ENCODE measurements around the gene TWIST2. TPM values are rescaled to one million over a fixed set of nuclear protein-coding genes. Genes with fewer than 3 reads are reported as not detected.

TWIST2 gene
- total RNA-seq, 1 experiment from 2014 or later = not detected

DNA sequence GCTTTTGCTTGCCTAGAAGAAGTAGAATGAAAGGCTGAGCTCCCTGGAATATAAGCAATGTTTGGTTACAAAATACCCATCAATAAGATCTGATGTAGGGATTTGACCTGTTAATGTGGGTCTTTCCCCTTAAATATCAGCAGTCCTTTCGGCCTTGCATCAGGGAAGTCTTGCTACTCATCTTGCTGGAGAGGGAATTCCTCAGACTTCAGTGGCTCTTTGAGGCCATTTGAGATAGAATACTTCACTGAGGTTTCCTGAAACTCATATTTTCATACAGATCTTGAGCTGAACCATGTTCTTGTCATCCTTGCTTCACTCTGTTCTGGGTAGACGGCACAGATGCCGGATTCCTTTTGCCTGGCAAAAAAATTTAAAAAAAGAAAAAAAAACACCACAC is 3.9 kb downstream of the TWIST2 start:
- no peaks in the 10 kb centered on the region for H3K36me3 ChIP-seq (ENCODE audit: insufficient read depth, low read length, poor library complexity, severe bottlenecking)
- no peak overlapping the region for H3K27ac ChIP-seq (ENCODE audit: low read depth, low read length, poor library complexity, severe bottlenecking)
- POLR2A ChIA-PET (ENCODE audit: low non-redundant PET) = no interaction called here
- CTCF ChIA-PET = no interaction called here
- DNase-seq (ENCODE audit: low spot score) = no peak
- intact Hi-C loops (cut with micrococcal nuclease; ENCODE audit: unreplicated experiment) = no loop called here
- H3K4me3 ChIP-seq (ENCODE audit: low read depth, low read length, poor library complexity, severe bottlenecking) = no peak overlapping the region
- BruUV-seq (replicated peaks) = no TSS peak
- no peaks in the 10 kb centered on the region for H3K9me3 ChIP-seq (ENCODE audit: low read depth, low read length, poor library complexity, severe bottlenecking)
- peaks cover 98% of the 10 kb centered on the region for H3K27me3 ChIP-seq (replicated peaks; ENCODE audit: insufficient read depth, low read depth, low read length, poor library complexity)
- H3K4me1 ChIP-seq (ENCODE audit: insufficient read depth, low read length, poor library complexity, severe bottlenecking) = no peaks in the 10 kb centered on the region
- no peak for TF ChIP-seq EZH2 (IDR thresholded peaks at IDR 0.05; ENCODE audit: borderline replicate concordance, low read depth, low read length, poor library complexity, severe bottlenecking)
- TF ChIP-seq, protein P1, sequence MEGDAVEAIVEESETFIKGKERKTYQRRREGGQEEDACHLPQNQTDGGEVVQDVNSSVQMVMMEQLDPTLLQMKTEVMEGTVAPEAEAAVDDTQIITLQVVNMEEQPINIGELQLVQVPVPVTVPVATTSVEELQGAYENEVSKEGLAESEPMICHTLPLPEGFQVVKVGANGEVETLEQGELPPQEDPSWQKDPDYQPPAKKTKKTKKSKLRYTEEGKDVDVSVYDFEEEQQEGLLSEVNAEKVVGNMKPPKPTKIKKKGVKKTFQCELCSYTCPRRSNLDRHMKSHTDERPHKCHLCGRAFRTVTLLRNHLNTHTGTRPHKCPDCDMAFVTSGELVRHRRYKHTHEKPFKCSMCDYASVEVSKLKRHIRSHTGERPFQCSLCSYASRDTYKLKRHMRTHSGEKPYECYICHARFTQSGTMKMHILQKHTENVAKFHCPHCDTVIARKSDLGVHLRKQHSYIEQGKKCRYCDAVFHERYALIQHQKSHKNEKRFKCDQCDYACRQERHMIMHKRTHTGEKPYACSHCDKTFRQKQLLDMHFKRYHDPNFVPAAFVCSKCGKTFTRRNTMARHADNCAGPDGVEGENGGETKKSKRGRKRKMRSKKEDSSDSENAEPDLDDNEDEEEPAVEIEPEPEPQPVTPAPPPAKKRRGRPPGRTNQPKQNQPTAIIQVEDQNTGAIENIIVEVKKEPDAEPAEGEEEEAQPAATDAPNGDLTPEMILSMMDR (conservative IDR thresholded peaks at IDR 0.05; ENCODE audit: low read depth, low read length) = no peak

GRCh38 chr2:238852206-238852869 is 4.5 kb downstream of the TWIST2 start:
- Histone ChIP-seq H3K27me3 (replicated peaks; ENCODE audit: insufficient read depth, low read depth, low read length, poor library complexity) (peaks cover 95% of the 10 kb centered on the region), H3K27ac (ENCODE audit: low read depth, low read length, poor library complexity, severe bottlenecking) (no peak overlapping the region), H3K36me3 (ENCODE audit: insufficient read depth, low read length, poor library complexity, severe bottlenecking) (no peaks in the 10 kb centered on the region), H3K9me3 (ENCODE audit: low read depth, low read length, poor library complexity, severe bottlenecking) (no peaks in the 10 kb centered on the region), H3K4me1 (ENCODE audit: insufficient read depth, low read length, poor library complexity, severe bottlenecking) (no peaks in the 10 kb centered on the region), H3K4me3 (ENCODE audit: low read depth, low read length, poor library complexity, severe bottlenecking) (no peak overlapping the region)
- ChIA-PET POLR2A (ENCODE audit: low non-redundant PET) (no interaction called here), CTCF (no interaction called here)
- intact Hi-C loops (cut with micrococcal nuclease; ENCODE audit: unreplicated experiment) = no loop called here
- BruUV-seq (replicated peaks) = no TSS peak
- no peak for TF ChIP-seq EZH2 (IDR thresholded peaks at IDR 0.05; ENCODE audit: borderline replicate concordance, low read depth, low read length, poor library complexity, severe bottlenecking)
- TF ChIP-seq, protein P1 (conservative IDR thresholded peaks at IDR 0.05; ENCODE audit: low read depth, low read length) = no peak
- DNase-seq (ENCODE audit: low spot score) = no peak

DNA sequence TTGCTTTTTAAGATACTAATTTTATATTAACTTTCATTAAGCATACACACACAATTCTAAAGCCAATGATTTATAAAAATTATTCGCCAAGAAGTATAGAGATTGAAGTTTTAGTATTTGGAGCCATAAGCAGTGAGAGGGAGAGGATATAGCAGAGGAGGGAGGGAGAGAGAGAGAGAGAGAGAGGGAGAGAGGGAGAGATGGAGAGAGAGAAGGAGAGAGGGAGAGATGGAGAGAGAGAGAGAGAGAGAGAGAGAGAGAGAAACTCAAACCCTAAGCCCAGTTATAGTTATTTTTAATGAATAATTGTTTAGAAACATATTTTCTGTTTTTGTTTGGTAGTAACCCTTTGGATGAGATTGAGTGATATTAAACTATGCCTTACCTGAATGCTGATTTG is 5.3 kb downstream of the TWIST2 start:
- H3K36me3 ChIP-seq (ENCODE audit: insufficient read depth, low read length, poor library complexity, severe bottlenecking) = no peaks in the 10 kb centered on the region
- H3K4me3 ChIP-seq (ENCODE audit: low read depth, low read length, poor library complexity, severe bottlenecking) = no peak overlapping the region
- no TSS peak for BruUV-seq (replicated peaks)
- intact Hi-C loops (cut with micrococcal nuclease; ENCODE audit: unreplicated experiment) = no loop called here
- no peak overlapping the region for H3K27ac ChIP-seq (ENCODE audit: low read depth, low read length, poor library complexity, severe bottlenecking)
- POLR2A ChIA-PET (ENCODE audit: low non-redundant PET) = no interaction called here
- no peaks in the 10 kb centered on the region for H3K4me1 ChIP-seq (ENCODE audit: insufficient read depth, low read length, poor library complexity, severe bottlenecking)
- peaks cover 93% of the 10 kb centered on the region for H3K27me3 ChIP-seq (replicated peaks; ENCODE audit: insufficient read depth, low read depth, low read length, poor library complexity)
- no peaks in the 10 kb centered on the region for H3K9me3 ChIP-seq (ENCODE audit: low read depth, low read length, poor library complexity, severe bottlenecking)
- CTCF ChIA-PET = no interaction called here
- no peak for DNase-seq (ENCODE audit: low spot score)
- TF ChIP-seq, protein P1 (conservative IDR thresholded peaks at IDR 0.05; ENCODE audit: low read depth, low read length) = no peak
- no peak for TF ChIP-seq EZH2 (IDR thresholded peaks at IDR 0.05; ENCODE audit: borderline replicate concordance, low read depth, low read length, poor library complexity, severe bottlenecking)
